ENCODE measurements around the gene KCNAB1. TPM values are rescaled to one million over a fixed set of nuclear protein-coding genes. Genes with fewer than 3 reads are reported as not detected.

The KCNAB1 gene
- total RNA-seq, 1 experiment from 2014 or later: 1.4 TPM

- no peak overlapping the region for H3K4me3 ChIP-seq
- H3K36me3 ChIP-seq (ENCODE audit: low read depth): no peaks in the 10 kb centered on the region
- no peak overlapping the region for H3K27ac ChIP-seq
- H3K9me3 ChIP-seq (ENCODE audit: insufficient read depth, low read depth): no peaks in the 10 kb centered on the region
- POLR2A ChIA-PET (ENCODE audit: unreplicated experiment): no interaction called here
- no peak overlapping the region for H2AFZ ChIP-seq
- no peak for TF ChIP-seq CTCF (conservative IDR thresholded peaks at IDR 0.05)
- no peak for TF ChIP-seq EZH2 (IDR thresholded peaks at IDR 0.05; ENCODE audit: low read depth)
- DNase-seq: no peak
- no peaks in the 10 kb centered on the region for H3F3A ChIP-seq (ENCODE audit: insufficient read depth, low read depth)
- no peak overlapping the region for H3K4me2 ChIP-seq
- no peaks in the 10 kb centered on the region for H3K79me2 ChIP-seq (ENCODE audit: low read depth)
- H4K20me1 ChIP-seq (ENCODE audit: insufficient read depth): no peaks in the 10 kb centered on the region
- no peaks in the 10 kb centered on the region; the same call in 1 of the 2 replicates for H3K9me2 ChIP-seq (ENCODE audit: insufficient read depth)
- BruUV-seq (replicated peaks): no TSS peak
- CTCF ChIA-PET: no interaction called here
- intact Hi-C loops (cut with micrococcal nuclease; ENCODE audit: unreplicated experiment): no loop called here
- no peaks in the 10 kb centered on the region for H3K27me3 ChIP-seq (ENCODE audit: insufficient read depth, low read depth)
- no peaks in the 10 kb centered on the region for H3K4me1 ChIP-seq (replicated peaks; ENCODE audit: insufficient read depth)
Measured at GRCh38 chr3:156303001-156303707, 182.8 kb downstream of the KCNAB1 start.

- Histone ChIP-seq H2AFZ (no peak overlapping the region), H3K27ac (no peak overlapping the region), H3K9me3 (ENCODE audit: insufficient read depth, low read depth) (no peaks in the 10 kb centered on the region), H3K4me1 (replicated peaks; ENCODE audit: insufficient read depth) (no peaks in the 10 kb centered on the region), H3K27me3 (ENCODE audit: insufficient read depth, low read depth) (no peaks in the 10 kb centered on the region), H4K20me1 (ENCODE audit: insufficient read depth) (no peaks in the 10 kb centered on the region), H3K36me3 (ENCODE audit: low read depth) (no peaks in the 10 kb centered on the region), H3K9me2 (ENCODE audit: insufficient read depth) (no peaks in the 10 kb centered on the region; the same call in 1 of the 2 replicates), H3K4me2 (no peak overlapping the region), H3K4me3 (no peak overlapping the region), H3K79me2 (ENCODE audit: low read depth) (no peaks in the 10 kb centered on the region), H3F3A (ENCODE audit: insufficient read depth, low read depth) (no peaks in the 10 kb centered on the region)
- BruUV-seq (replicated peaks): no TSS peak
- ChIA-PET CTCF (no interaction called here), POLR2A (ENCODE audit: unreplicated experiment) (no interaction called here)
- intact Hi-C loops (cut with micrococcal nuclease; ENCODE audit: unreplicated experiment): no loop called here
- DNase-seq: no peak
- no peak for TF ChIP-seq EZH2 (IDR thresholded peaks at IDR 0.05; ENCODE audit: low read depth)
- TF ChIP-seq CTCF (conservative IDR thresholded peaks at IDR 0.05): no peak
Measured at GRCh38 chr3:156304406-156304805, 184.0 kb downstream of the KCNAB1 start.

GRCh38 chr3:156305672-156306071, 185.3 kb downstream of the KCNAB1 start:
- BruUV-seq (replicated peaks): no TSS peak
- no peak overlapping the region for H2AFZ ChIP-seq
- DNase-seq: no peak
- no peaks in the 10 kb centered on the region for H3F3A ChIP-seq (ENCODE audit: insufficient read depth, low read depth)
- no peaks in the 10 kb centered on the region for H3K27me3 ChIP-seq (ENCODE audit: insufficient read depth, low read depth)
- H4K20me1 ChIP-seq (ENCODE audit: insufficient read depth): no peaks in the 10 kb centered on the region
- no peak overlapping the region for H3K4me3 ChIP-seq
- H3K4me2 ChIP-seq: no peak overlapping the region
- H3K4me1 ChIP-seq (replicated peaks; ENCODE audit: insufficient read depth): no peaks in the 10 kb centered on the region
- no peaks in the 10 kb centered on the region for H3K79me2 ChIP-seq (ENCODE audit: low read depth)
- no peaks in the 10 kb centered on the region; the same call in 1 of the 2 replicates for H3K9me2 ChIP-seq (ENCODE audit: insufficient read depth)
- intact Hi-C loops (cut with micrococcal nuclease; ENCODE audit: unreplicated experiment): no loop called here
- H3K27ac ChIP-seq: no peak overlapping the region
- CTCF ChIA-PET: no interaction called here
- TF ChIP-seq EZH2 (IDR thresholded peaks at IDR 0.05; ENCODE audit: low read depth) (no peak), CTCF (conservative IDR thresholded peaks at IDR 0.05) (no peak)
- no peaks in the 10 kb centered on the region for H3K36me3 ChIP-seq (ENCODE audit: low read depth)
- H3K9me3 ChIP-seq (ENCODE audit: insufficient read depth, low read depth): no peaks in the 10 kb centered on the region
- POLR2A ChIA-PET (ENCODE audit: unreplicated experiment): no interaction called here

Measured in PC-9 (cell line).